HG02642 (cell line): ENCODE measurements around the gene SLC7A14.

Source experiments
- ATAC-seq: cut with Tn5 transposase; IDR thresholded peaks from one replicate; pipeline ENCODE4 v1.9.1; 2021; ENCODE audit warnings: mild to moderate bottlenecking; ENCODE audit not compliant: unreplicated experiment, poor library complexity

SLC7A14 gene

DNA sequence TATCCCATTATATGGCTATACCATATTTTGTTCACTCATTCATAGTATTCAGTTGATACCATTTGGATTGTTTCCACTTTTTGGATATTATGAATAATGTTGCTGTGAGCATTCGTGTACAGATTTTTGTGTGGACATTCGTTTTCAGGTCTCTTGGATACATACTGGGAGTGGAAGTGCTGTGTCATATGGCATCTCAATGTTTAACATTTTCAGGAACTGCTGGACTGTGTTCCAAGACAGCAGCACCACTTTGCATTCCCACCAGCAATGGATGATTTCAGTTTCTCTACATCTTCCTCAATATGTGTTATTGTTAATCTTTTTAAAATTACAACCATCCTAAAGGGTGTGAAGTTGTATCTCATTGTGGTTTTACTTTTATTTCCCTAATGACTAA lies 34.6 kb downstream of the SLC7A14 start:
- ATAC-seq = no peak

DNA sequence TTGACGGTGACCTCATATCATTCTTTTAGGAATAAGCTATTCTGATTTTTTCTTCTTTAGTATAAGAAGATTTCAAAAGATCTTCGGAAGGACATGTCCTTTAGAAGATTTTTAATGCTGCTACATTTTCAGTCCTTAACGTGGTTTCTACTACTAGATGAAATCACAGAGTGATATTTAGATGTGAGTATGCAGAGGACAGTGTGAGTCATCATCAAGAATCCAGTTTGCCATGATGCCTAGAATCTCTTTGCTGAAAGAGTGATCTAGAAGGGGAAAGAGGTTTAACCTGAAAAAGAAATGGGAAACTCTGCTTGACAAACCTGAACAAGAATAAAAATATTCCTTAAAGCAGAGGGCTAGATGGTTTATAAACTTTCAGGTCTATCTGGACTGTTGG lies 43.2 kb downstream of the SLC7A14 start:
- no peak for ATAC-seq

DNA sequence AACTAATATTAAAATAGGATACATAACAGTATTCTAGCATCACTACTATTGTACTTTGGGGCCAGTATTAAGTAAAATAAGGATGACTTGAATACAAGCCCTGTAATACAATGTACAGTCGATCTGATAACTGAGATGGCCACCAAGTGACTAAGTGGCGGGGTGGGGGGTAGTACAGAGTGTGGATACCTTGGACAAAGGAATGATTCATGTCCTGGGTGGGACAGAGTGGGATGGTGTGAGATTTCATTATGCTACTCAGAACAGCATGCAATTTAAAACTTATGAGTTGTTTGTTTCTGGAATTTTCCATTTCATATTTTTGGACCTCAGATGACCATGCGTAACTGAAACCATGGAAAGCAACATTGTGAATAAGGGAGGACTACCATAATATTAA lies 46.0 kb downstream of the SLC7A14 start:
- ATAC-seq = no peak

DNA sequence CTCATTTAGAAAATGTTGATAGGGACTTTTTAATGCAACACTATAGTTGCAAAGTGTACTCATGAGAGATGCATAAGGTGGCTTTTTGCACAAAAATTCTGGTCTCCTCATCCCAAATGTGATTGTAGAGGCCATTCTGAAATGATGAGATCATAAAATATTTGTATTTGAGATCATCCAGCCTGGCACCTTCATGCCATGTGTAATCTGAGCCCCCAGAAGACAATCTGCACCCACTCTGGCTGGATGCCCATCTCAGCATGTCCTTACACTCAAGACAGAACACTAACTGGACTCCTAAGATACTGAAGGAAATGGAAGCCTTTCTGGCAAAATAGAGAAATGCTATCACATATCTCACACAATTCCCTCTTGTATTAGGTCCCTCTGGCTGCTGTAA lies 49.2 kb downstream of the SLC7A14 start:
- ATAC-seq = no peak

DNA sequence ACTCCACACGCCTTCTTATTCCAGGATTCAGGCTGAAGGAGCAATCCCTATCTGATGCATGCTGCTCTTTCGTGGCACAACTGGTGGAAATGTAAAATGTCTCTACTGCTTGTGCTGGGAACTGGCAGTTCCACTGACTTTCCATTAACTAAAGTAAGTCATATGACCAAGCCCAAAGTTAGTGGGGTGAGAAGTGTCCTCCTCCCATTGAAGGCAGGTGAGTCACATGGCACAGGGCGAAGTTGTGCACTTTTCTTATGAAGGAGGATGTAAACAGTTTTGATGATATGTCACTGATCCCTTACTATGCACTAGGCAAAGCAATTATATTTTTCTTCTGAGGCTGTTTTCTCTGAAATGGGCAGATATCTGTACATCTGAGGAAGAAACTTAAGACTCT lies 51.6 kb downstream of the SLC7A14 start:
- ATAC-seq = no peak

DNA sequence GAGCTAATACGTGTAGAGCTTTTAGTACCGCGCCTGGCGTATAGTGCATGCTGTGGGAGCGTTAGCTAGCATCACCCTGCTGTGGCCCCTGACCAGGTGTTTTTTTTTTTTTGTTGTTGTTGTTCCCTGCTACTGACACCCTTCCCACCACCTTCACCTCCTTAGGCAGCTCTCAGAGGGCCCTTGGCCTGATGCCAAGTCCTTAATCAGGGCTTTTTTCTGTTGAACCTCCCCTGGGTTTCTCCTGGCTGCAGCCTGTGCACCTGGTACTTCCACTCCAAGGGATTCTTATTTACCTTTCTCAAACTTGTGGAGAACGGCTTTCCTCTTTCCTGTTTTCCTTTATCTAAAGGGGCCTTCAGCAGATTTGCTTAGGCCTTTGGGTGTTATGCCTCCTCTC lies 53.3 kb downstream of the SLC7A14 start:
- no peak for ATAC-seq

DNA sequence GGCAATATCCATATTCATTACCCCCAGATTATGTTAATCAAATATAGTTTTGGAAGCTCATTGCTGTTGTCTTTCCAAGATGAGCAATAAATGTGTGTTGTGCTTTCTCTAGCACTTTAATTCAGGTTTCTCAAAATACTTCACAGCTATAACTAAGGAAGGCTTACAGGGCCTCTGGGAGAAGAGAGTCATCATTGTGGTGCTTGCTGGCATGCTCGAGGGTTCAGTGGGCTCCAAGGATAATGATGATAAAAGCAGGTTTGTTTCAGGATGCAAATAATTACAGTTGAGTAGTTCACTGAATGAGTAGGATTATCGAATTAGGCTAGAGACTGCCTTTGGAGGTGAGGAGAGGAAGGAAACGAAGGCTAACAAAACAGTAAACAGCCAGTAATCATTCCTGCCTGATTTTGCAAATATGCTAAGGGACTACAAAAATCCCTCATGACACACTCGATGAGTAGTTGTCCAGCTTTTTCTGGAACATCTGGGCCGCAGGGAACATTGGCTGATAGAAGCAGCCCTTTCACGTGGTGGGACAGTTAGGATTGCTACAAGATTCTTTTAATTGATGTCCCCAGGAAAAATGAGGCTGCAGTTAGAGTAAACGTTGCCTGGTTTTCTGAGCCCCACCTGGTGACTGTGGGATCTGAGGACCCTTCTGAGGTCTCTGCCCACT lies 54.1 kb downstream of the SLC7A14 start:
- ATAC-seq = no peak

DNA sequence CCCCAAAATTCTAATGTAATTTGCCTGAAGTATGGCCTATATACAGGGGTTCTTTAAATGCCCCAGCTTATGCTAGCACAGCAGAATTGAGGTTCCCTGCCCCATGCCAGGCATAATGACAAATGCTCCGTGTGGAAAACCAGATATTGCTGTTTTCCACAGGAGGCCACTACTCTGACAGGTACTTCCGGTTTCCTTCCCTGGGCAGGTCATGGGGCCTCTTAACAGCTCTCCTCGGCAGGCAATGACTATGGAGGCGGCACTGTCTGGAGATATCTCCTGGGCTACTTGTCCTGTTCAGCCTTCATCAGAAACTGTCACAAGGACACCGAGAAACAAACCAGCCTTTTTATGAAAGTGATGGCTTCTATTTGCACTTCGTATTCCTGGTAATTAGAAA lies 54.8 kb downstream of the SLC7A14 start:
- ATAC-seq = no peak

DNA sequence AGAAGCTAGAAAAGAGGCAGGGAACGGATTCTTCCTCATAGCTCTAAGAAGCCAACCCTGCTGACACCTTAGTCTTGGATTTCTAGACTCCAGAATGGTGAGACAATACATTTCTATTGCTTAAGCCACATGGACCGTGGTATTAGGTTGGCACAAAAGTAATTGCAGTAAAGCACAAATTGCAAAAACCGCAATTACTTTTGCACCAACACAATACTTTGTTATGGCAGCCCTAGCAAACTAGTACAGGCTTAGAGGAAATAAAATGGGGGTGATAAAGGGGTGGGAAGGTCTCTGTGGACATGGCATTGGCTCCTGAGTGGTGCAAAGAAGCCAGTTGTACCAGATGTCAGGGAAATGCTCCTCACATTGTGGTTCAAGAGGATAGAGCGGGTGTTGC lies 56.0 kb downstream of the SLC7A14 start:
- ATAC-seq = no peak

DNA sequence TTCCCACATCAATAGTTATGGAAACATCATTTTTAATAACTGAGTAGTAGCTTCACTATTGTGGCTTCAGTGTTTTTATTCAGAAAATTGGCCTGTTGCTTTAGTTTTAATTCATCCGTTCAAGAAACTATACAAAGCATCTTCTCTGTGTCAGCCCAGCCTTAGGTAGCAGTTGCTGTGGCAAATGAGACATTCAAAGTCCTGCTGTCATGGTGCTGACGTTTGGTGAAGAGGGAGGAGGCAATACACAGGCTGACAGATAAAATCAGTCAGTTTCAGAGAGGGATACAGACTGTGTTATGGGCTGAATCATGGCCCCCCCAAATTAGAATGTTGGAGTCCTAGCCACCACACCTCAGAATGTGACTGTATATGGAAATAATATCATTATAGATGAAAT lies 56.5 kb downstream of the SLC7A14 start:
- no peak for ATAC-seq

DNA sequence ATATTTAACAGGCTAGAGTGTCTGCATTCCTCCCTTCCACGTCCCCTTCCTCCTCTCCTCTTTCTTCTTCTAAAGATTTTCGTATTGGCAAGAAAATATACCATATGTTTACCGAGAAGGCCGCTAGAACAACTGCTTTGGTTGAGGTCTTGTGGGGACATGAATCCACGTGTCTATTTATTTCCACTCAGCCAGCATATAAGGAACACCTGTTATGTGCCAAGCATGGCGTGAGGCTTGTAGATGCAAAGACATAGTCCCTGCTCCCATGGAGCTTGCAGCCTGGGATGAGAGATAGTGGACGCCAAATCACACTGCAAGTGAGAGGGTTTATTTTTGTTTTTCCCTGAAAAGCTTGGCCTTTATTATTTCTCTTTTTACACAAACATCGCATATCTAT lies 57.1 kb downstream of the SLC7A14 start:
- no peak for ATAC-seq

DNA sequence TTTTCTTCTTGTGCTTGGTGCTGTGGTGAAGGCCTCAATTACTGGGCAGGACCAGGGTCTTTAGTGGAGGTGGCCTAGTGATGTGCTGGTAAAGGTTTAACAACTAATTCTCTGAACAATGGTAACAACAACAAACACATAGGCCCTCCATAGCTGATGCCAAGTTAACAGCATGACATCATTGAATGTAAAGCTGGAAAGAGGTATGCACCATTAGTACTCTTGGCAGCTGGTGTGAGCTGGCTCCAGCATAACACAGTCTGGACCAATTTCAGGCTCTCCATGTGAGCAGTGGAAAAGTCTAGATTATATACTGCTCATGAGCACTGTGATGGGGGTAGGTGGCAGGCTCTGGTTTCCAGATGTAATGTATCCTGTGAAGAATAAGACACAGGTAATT lies 61.8 kb downstream of the SLC7A14 start:
- ATAC-seq = no peak

DNA sequence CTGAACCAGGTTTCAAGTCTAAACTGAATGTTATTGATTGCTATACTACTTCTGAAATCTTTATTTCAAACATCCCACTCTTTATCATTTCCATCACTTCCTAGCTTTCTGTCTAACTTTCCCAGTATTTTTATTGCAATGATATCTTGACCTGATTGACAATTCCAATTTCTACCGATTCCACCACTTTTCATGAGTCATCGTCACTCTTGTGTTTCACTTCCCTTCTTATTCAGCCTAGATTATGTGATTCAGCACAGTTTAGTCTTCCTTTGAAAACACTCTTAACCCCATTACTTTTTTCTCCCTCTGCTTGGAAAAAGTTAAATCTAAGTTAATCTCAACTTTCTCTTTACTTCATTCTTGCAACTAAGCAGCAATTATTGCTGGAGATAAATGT lies 62.6 kb downstream of the SLC7A14 start:
- no peak for ATAC-seq

DNA sequence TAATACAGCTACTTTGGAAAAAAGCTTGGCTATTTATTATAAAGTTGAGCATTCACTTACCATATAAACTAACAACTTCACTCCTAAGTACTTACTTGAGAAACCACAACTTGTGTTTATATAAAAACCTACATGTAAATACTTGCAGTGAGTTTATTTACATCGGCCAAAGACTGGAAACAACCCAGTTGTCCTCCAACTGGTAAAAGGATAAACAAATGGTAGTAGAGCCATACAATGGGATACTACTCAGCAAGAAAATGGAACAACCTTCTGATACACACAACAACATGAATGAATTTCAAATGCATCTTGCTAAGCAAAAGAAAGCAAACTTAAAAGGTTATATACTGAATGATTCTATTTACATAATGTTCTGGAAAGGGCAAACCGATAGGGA lies 63.7 kb downstream of the SLC7A14 start:
- no peak for ATAC-seq

DNA sequence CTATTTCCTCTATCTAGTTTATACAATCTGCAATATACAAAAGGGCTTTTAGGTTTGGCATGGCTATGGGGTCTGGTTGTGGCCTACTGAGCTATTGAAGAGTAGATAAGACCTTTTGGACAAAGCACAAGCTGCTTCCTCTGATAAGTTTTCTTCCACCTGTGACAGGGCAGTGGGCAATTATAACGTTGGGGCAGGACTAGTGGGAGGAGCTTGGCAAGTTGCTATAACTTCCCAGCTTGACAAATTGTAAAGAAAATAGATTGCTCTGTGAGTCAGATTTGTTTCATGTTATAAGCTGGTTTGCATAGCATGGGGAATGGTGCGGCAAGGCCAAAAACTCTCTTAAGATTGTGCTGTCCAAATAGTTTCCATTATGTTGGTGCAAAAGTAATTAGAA lies 64.9 kb downstream of the SLC7A14 start:
- ATAC-seq = no peak

DNA sequence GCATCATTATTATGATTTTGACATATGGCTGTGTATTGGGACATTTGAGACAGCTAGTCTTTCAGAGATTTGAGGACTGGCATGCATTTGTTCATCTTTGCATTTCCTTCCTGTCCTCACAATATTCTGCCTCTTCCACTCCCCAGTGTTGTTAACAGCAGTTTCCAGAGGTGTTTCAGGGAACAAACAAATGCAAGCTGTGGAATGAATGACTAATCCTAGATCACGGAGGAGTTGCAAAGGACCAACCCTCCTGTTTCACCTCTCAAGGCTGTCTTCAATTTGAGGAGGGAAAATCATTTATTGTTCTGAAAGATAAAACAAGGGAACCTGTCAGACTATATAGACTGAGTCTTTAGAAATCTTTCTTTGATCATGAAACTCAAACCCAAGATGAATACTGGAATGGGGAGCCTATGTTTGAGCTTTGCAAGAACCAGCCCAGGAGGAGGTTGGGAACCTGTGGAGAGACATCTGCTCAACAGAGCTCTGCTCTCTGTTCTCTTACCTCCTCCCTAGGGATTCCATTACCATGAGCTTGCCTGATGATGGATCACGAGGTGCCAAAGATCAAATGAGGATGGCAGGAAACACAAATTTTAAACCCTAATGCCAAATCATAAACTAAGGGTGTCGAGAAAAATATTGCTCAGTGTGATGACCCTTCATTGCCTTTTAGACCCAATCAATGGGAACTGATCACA lies 68.5 kb downstream of the SLC7A14 start:
- no peak for ATAC-seq

DNA sequence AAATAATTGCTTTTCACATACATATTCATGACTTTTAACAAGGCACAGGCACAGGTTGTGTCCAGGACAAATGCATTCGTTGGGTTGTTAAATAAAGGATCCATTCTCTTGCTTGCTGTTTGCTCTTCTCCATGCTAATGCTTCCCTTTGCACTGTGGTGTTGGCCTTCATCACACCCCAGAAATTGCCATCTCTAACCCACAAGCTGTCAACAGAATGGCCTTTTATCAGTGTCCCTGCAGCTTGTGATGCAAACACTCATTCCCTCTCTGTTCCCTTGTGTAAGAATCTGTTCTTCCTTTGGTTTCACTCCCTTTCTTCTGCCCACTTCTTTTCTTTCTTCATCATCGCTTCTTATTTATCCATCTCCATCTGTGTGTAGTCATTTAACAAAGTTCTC lies 72.2 kb downstream of the SLC7A14 start:
- no peak for ATAC-seq

DNA sequence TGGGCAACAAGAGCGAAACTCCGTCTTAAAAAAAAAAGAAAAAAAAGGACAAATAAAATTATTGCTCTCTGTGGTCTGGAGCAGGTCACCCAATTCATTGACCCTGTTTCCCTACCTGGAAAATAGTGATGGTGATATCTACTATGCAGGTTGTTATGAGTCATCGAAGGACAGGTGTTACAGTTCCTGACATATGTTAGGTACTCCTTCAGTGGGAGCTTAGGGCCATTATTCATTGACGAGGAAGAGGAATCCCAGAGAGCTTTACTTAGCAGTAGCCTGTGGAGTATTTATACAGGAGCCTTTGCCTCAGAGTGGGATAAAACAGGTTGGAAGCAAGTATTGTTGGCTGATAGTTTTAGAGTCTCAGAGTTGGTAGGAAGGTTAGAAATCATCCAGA lies 74.5 kb downstream of the SLC7A14 start:
- ATAC-seq = no peak

DNA sequence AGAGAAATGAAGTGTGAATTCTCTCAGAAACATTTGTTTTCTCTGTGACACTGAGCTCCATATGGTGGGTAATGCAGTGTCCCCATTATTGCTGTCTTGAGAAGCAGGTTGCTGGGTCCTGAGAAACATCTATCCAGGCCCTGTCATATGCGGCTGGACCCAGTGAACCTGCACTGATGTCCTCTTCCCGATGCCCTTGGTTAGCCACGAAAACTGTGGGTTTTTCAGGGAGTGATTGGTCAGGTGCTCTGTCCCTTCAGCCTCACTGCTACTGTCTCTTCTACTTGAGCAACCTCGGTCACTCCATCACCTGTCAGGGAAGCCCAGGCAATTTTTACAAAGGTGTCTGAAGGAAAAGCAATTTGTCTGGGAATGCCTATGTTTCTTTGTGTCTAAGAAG lies 77.0 kb downstream of the SLC7A14 start:
- ATAC-seq = no peak

DNA sequence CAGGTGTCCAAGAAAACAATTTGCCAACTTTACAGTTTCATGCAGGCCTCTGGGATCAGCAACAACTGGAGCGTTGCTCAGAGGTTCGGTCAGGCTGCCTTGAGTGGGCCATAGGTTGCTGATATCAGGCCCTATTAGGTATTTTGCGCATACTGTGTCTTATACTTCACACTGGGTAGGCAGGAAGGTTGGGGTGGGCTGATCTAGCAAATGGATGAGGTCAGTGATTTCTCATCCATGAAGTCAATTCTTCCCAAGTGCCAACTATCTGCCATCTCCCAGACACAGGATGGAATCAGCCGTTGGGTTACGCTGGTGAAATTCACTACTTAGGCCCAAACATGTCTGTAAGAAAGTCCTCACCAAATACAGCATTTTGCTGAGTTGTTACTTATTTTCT lies 77.6 kb downstream of the SLC7A14 start:
- ATAC-seq = no peak

DNA sequence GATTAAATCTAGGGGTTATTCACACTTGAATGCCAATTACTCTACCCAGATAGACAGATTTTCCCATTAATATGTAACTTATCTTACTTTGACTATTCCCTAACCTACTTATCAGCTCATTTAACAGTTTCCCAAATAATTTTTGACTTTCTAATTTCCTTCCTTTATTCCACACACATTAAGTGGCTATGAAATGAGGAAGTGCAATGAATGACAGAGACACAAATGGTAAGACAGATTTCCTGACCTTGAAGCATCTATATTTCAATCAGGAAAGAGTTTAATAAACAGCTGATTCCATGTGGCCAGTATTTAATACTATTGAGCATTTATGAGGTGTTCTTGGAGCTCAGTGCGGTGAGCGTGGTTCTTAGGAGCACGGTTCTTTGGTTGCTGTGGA lies 78.8 kb downstream of the SLC7A14 start:
- ATAC-seq = no peak

DNA sequence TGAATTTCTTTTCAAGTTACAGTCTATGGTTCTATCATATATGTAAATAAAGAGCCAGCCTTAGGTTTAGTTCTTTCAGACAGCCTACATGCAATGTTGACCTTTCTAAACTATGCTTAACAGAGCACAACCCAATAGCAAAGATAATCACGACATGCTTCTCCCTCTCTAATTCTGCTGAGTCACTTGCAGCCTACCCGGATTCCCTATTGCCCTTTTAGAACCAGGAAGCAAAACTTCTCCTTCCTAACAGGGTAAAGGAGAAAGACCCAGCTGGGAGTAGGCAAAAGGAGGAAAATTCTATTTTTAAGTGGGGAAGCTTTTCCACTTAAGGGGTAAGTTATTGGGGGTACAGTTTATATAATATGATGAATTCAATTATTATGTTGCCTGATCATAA lies 79.3 kb downstream of the SLC7A14 start:
- ATAC-seq = no peak
